Measurements from ENCODE around the gene SMIM26.

GRCh38 chr20:18529041-18529440 is 38.2 kb upstream of the SMIM26 start:
- TF ChIP-seq EZH2 (IDR thresholded peaks at IDR 0.05; ENCODE audit: borderline replicate concordance, low read length) (no peak), CTCF (IDR thresholded peaks at IDR 0.05; ENCODE audit: low read length) (no peak)
